A549 (cell line): ENCODE measurements around the gene PCDHB9. TPM values are rescaled to one million over a fixed set of nuclear protein-coding genes. Genes with fewer than 3 reads are reported as not detected.
"Not testable (repeated sequence)": the region's sequence is repeated elsewhere in the genome, so short reads cannot be mapped to it uniquely, and the experiment has no call there.

Experiments
- ATAC-seq, 2 experiments: fragments of 200-7000 bp in 1 of 2; fragments of >200 bp in 1 of 2; cut with Nextera tagmentation in 1 of 2; cut with Tn5 transposase in 1 of 2; 3 replicates each; pipeline versions ENCODE4 v1.8.0 to v1.9.1; 2018 to 2020; ENCODE audit warnings: mild to moderate bottlenecking in 1 of 2, moderate library complexity in 1 of 2
- CTCF ChIA-PET: fragments of 300-600 bp; sonication (Branson Sonifier 250); formaldehyde crosslinking; extraction: SDS; loops from one replicate; lab custom pipeline; 2021; ENCODE audit warnings: antibody characterized with exemption, inconsistent platforms; lab: Yijun Ruan, JAX
- POLR2A ChIA-PET: fragments of 350-600 bp; formaldehyde crosslinking; extraction: SDS; loops from one replicate; lab custom pipeline; 2021; ENCODE audit warnings: antibody characterized with exemption, inconsistent platforms; lab: Yijun Ruan, JAX
- DNase-seq, 2 experiments: peaks; one replicate each; pipeline versions ENCODE4 v3.0.0 to v3.0.0-alpha.2; 2011 to 2016; ENCODE audit warnings: low read depth in 1 of 2, low spot score in 1 of 2
- FAIRE-seq: peaks from 2 replicates; lab custom pipeline; 2011; peaks lifted over from hg19 to GRCh38; lab: Jason Lieb, UNC
- H3K27ac ChIP-seq, 2 experiments: fragments of >200 bp; sonication (Bioruptor Twin); formaldehyde crosslinking; 3 replicates each; pipeline ENCODE4 v1.5.1; 2016 to 2017
- H3K4me1 ChIP-seq: fragments of >200 bp; sonication (Bioruptor Twin); formaldehyde crosslinking; 3 replicates; pipeline ENCODE4 v1.6.1; 2016
- H3K4me2 ChIP-seq: fragments of >200 bp; sonication (Bioruptor Twin); formaldehyde crosslinking; 3 replicates; pipeline ENCODE4 v1.6.1; 2016
- H3K4me3 ChIP-seq: fragments of >200 bp; sonication (Bioruptor Twin); formaldehyde crosslinking; 3 replicates; pipeline ENCODE4 v1.5.1; 2016
- H3K9me3 ChIP-seq: fragments of >200 bp; sonication (Bioruptor Twin); formaldehyde crosslinking; 3 replicates; pipeline ENCODE4 v1.6.1; 2016
- CTCF ChIP-seq: fragments of >200 bp; sonication (Bioruptor Twin); formaldehyde crosslinking; IDR thresholded peaks from 3 replicates; pipeline ENCODE4 v1.5.1; 2016
- PBX3 ChIP-seq: IDR thresholded peaks from 2 replicates; pipeline ENCODE4 v1.6.1; 2012
- RAD21 ChIP-seq, 2 experiments: fragments of >200 bp in 1 of 2; sonication (Bioruptor Twin) in 1 of 2; formaldehyde crosslinking in 1 of 2; IDR thresholded peaks in 1 of 2; conservative IDR thresholded peaks in 1 of 2; 2 replicates in 1 of 2; 3 replicates in 1 of 2; pipeline ENCODE4 v1.6.1; 2012 to 2018; ENCODE audit warnings: inconsistent platforms in 1 of 2
- SREBF2 ChIP-seq: fragments of 450-650 bp; IDR thresholded peaks from 2 replicates; pipeline ENCODE4 v1.6.1; 2014; ENCODE audit warnings: mild to moderate bottlenecking, moderate library complexity
- ZSCAN20 ChIP-seq: fragments of 250-450 bp; sonication (Bioruptor Pico); IDR thresholded peaks from 2 replicates; pipeline ENCODE4 v1.8.0; 2022; ENCODE audit warnings: mild to moderate bottlenecking, moderate library complexity
- WGBS: methylation state at CpG from one replicate; pipeline ENCODE4 v1.1.6; 2017; ENCODE audit errors: missing lambda C conversion rate; 5-methylcytosine and 5-hydroxymethylcytosine counted together
- polyA plus RNA-seq, 4 experiments: library from polyadenylated mRNA; depleted of rRNA in 3 of 4; stranded (reverse); fragments of >200 nt; fragmentation: RNase III in 1 of 4; extraction: RNeasy Plus Mini Kit Qiagen cat#74134 plus additional on column Dnase treatment in 1 of 4; gene quantifications; 2 replicates in 3 of 4; 3 replicates in 1 of 4; pipeline ENCODE4 v1.2.3, GENCODE V29; 2011 to 2017

The PCDHB9 gene
- polyA plus RNA-seq, 2 of the 4 experiments (the other 2 are of a cell fraction), result 0.01 to 0.12 TPM

- TF ChIP-seq RAD21 (conservative IDR thresholded peaks at IDR 0.05 in 1 of 2, IDR thresholded peaks at IDR 0.05 in 1 of 2) (peak; percentile 16 to 46; a peak in 3 of 5 replicates), SREBF2 (no peak)
- FAIRE-seq, result peak; percentile 23
- peak; percentile 25 to 31 for DNase-seq
- POLR2A ChIA-PET, result no interaction called here
- CTCF ChIA-PET, result interaction anchor here (1.0 to 1.6 kb wide), 2 partner anchors 147 to 157 kb away, joined by 3 read pairs; partner anchors contain the start of gene PCDHGA1
- WGBS, result 35% methylated on average over 20 of the region's 20 CpGs
- Histone ChIP-seq H3K4me2 (peak within 1 kb of the TSS; percentile 14; the same call in 1 of the 3 replicates), H3K4me1 (no peaks in the 10 kb centered on the region), H3K9me3 (peaks cover 20% of the 10 kb centered on the region; the same call in 2 of the 3 replicates), H3K27ac (no peak within 1 kb of the TSS), H3K4me3 (no peak within 1 kb of the TSS)
- no peak for ATAC-seq
Observed at GRCh38 chr5:141172381-141173204, 14.4 kb upstream of the PCDHB9 start, which contains the start of gene PCDHB7. Gene PCDHB7 (plus strand): TSS chr5:141172644. CDS start chr5:141172836, 192 bp downstream.

GRCh38 chr5:141174291-141175104 is 12.5 kb upstream of the PCDHB9 start:
- H3K4me1 ChIP-seq, ATAC-seq, FAIRE-seq, H3K4me3 ChIP-seq, H3K27ac ChIP-seq, DNase-seq, H3K4me2 ChIP-seq, POLR2A ChIA-PET, CTCF ChIA-PET: not testable (repeated sequence)
- peaks cover 18% of the 10 kb centered on the region; the same call in 2 of the 3 replicates for H3K9me3 ChIP-seq
- 73% methylated on average over 57 of the region's 79 CpGs for WGBS

- no peak overlapping the region for H3K4me2 ChIP-seq
- no peak overlapping the region for H3K27ac ChIP-seq
- POLR2A ChIA-PET, result no interaction called here
- DNase-seq (no peak), ATAC-seq (no peak), FAIRE-seq (peak; percentile 54)
- TF ChIP-seq PBX3 (no peak), ZSCAN20 (CRISPR knock-in tag) (no peak)
- WGBS, result 27% methylated on average over 1 of the region's 1 CpG
- H3K4me1 ChIP-seq, result no peaks in the 10 kb centered on the region
- peaks cover 18% of the 10 kb centered on the region; the same call in 2 of the 3 replicates for H3K9me3 ChIP-seq
- H3K4me3 ChIP-seq, result no peak overlapping the region
- CTCF ChIA-PET, result no interaction called here
Observed at GRCh38 chr5:141175933-141176332, 11.0 kb upstream of the PCDHB9 start.

GRCh38 chr5:141177577-141178191 is 9.3 kb upstream of the PCDHB9 start, which contains the start of gene PCDHB8:
Gene PCDHB8 (plus strand): TSS chr5:141177790. CDS start chr5:141178035, 245 bp downstream.
- ATAC-seq (peak; percentile 76 to 89), DNase-seq (peak in 1 of 2 experiments; percentile 37)
- H3K9me3 ChIP-seq, result peaks cover 16% of the 10 kb centered on the region; the same call in 2 of the 3 replicates
- H3K4me3 ChIP-seq, H3K27ac ChIP-seq, FAIRE-seq, H3K4me1 ChIP-seq, H3K4me2 ChIP-seq: not testable (repeated sequence)
- CTCF ChIA-PET, result interaction anchor here (0.7 to 1.8 kb wide), 5 partner anchors 10 to 142 kb away, joined by 3 to 7 read pairs (median 3); partner anchors contain the start of gene PCDHB6
- POLR2A ChIA-PET, result interaction anchor here (1.1 kb wide), 1 partner anchor 143 kb away, joined by 3 read pairs; the partner anchor contains the start of gene TAF7
- 0 out of 3 replicates have a peak, but pooled peaks have one; percentile 10 for TF ChIP-seq CTCF
- peak in 1 of 2 experiments; percentile 22; a peak in 2 of 5 replicates for TF ChIP-seq RAD21 (conservative IDR thresholded peaks at IDR 0.05 in 1 of 2, IDR thresholded peaks at IDR 0.05 in 1 of 2)
- 31% methylated on average over 17 of the region's 18 CpGs for WGBS

- H3K4me3 ChIP-seq, H3K4me1 ChIP-seq, DNase-seq, H3K4me2 ChIP-seq, FAIRE-seq, POLR2A ChIA-PET, H3K27ac ChIP-seq, ATAC-seq: not testable (repeated sequence)
- CTCF ChIA-PET, result interaction anchor here (1.6 kb wide), 1 partner anchor 140 kb away, joined by 3 read pairs; no protein-coding TSS in a partner anchor
- 74% methylated on average over 36 of the region's 39 CpGs for WGBS
- H3K9me3 ChIP-seq, result peaks cover 16% of the 10 kb centered on the region; the same call in 2 of the 3 replicates
Observed at GRCh38 chr5:141179371-141179770, 7.6 kb upstream of the PCDHB9 start.

GRCh38 chr5:141179876-141180275 is 7.1 kb upstream of the PCDHB9 start:
- H3K27ac ChIP-seq, DNase-seq, ATAC-seq, H3K4me1 ChIP-seq, H3K4me2 ChIP-seq, CTCF ChIA-PET, POLR2A ChIA-PET, FAIRE-seq, H3K4me3 ChIP-seq: not testable (repeated sequence)
- WGBS, result 54% methylated on average over 10 of the region's 32 CpGs
- peaks cover 16% of the 10 kb centered on the region; the same call in 2 of the 3 replicates for H3K9me3 ChIP-seq
